Muscle layer of duodenum (tissue), 2 donors: ENCODE results near the gene OSBPL1A.
A peak's percentile ranks its signal among the peaks of the same experiment; 100 is the strongest.

Experiments used
- H3K27ac ChIP-seq: one replicate; pipeline ENCODE4 v1.7.0; 2013; ENCODE audit warnings: mild to moderate bottlenecking, low read length
- H3K27me3 ChIP-seq: one replicate; pipeline ENCODE4 v1.7.0; 2013; ENCODE audit warnings: low read depth, mild to moderate bottlenecking, control low read depth, low read length
- H3K36me3 ChIP-seq, 2 donors: one replicate each; pipeline ENCODE4 v1.7.0; 2013; ENCODE audit warnings: low read length in 2 of 2, control low read depth in 1 of 2, mild to moderate bottlenecking in 1 of 2; ENCODE audit not compliant: insufficient read depth in 2 of 2, control insufficient read depth in 1 of 2
- H3K4me1 ChIP-seq, 2 donors: one replicate each; pipeline ENCODE4 v1.7.0; 2013; ENCODE audit warnings: low read length in 2 of 2, mild to moderate bottlenecking in 2 of 2, control low read depth in 1 of 2, moderate library complexity in 1 of 2; ENCODE audit not compliant: insufficient read depth in 2 of 2, control insufficient read depth in 1 of 2
- H3K4me3 ChIP-seq, 2 donors: one replicate each; pipeline ENCODE4 v1.7.0; 2013; ENCODE audit warnings: low read length in 2 of 2, low read depth in 1 of 2, mild to moderate bottlenecking in 1 of 2
- H3K9me3 ChIP-seq, 2 donors: one replicate each; pipeline ENCODE4 v1.7.0; 2013; ENCODE audit warnings: low read length in 2 of 2, control low read depth in 1 of 2, mild to moderate bottlenecking in 1 of 2; ENCODE audit not compliant: control insufficient read depth in 1 of 2
- donor health status: healthy.

Gene OSBPL1A

DNA sequence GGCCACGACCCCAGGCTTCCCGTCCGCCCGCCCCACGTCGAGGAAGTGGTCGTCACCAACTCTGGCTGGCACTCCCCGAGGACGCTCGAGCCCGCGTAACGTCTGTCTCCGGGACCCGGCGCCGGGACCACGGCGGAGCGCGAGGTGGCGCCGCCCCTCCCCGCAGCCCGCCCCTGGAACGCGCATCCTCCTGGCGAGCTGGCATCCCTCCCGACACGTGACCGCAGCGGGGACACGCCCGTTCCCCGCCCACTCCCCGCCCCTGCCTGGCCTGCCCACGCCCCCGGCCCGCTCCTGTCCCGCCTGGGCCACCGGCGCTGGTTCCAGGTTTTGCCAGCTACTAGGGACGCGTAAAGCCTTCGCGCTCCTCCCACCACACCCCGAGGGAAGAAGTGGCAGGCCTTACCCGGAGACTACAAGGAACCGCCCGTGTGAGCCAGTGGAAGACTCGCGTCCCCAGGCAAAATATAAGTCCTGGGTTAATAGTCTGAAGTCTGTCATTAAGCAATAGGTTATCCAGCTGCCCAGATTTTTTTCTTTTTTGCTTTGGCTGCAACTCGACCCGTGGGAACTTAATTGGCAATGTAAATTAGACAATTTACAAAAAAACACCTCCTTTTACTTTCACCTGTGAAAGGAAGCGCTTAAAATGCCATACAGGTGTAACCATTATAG, at the start of gene OSBPL1A:
TSS of gene OSBPL1A (minus strand) at position 131 of the 675 bp plus-strand sequence. CDS start 20,291 bp downstream, outside the sequence.
- peaks cover 0 to 11% of the 10 kb centered on the region in 2 donors for H3K4me1 ChIP-seq
- no peaks in the 10 kb centered on the region for H3K36me3 ChIP-seq
- H3K4me3 ChIP-seq, result peak within 1 kb of the TSS; percentile 75 to 83
- H3K27ac ChIP-seq, result peak within 1 kb of the TSS; percentile 39
- H3K9me3 ChIP-seq, result no peaks in the 10 kb centered on the region
- H3K27me3 ChIP-seq, result no peaks in the 10 kb centered on the region

GRCh38 chr18:24446953-24447538, 49.4 kb upstream of the OSBPL1A start:
- Histone ChIP-seq H3K27me3 (no peaks in the 10 kb centered on the region), H3K4me1 (no peaks in the 10 kb centered on the region), H3K27ac (no peak overlapping the region), H3K4me3 (no peak overlapping the region), H3K36me3 (peaks cover 59% of the 10 kb centered on the region in 2 donors), H3K9me3 (no peaks in the 10 kb centered on the region)

DNA sequence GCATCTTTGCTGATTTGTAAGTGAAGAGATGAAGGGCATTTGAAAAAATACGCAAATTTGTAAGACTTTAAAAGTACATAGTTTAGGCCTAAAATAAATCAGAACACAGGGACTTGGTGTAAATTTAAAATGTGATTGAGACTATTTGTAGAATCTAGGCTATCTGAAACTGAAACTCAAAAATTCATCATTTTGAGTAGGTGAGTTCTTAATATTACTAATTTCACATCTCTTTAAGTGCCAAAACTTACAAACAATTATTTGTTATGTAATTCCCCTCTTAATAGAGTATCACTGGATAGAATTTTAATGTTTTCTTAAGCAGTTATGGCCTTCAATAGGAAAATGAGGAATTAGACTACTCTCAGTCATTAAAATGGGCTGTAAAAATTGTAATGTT, 48.8 kb upstream of the OSBPL1A start:
- Histone ChIP-seq H3K27ac (no peak overlapping the region), H3K36me3 (peaks cover 58 to 60% of the 10 kb centered on the region in 2 donors), H3K27me3 (no peaks in the 10 kb centered on the region), H3K4me3 (no peak overlapping the region), H3K4me1 (no peaks in the 10 kb centered on the region), H3K9me3 (no peaks in the 10 kb centered on the region)

DNA sequence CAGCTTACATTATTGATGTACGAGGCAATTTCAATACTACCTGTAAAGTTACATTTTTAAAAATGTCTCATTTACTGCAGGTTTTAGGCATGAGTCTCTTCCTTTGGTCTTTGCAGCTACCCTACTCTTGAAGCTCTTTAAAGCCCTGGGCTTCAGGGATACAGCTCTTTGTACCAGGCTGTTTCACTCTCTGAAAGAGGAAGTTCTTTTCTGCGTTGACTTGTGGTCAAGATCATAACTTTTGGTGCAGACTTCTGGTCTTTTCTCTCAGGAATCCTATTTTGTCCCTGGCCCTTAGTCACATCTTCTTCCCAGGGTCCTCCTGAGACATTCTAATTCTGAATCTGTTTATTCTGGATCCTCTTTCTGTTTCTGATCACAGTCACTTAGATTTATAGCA, 46.2 kb upstream of the OSBPL1A start:
- Histone ChIP-seq H3K4me3 (no peak overlapping the region), H3K36me3 (peaks cover 43 to 51% of the 10 kb centered on the region in 2 donors), H3K27ac (no peak overlapping the region)

DNA sequence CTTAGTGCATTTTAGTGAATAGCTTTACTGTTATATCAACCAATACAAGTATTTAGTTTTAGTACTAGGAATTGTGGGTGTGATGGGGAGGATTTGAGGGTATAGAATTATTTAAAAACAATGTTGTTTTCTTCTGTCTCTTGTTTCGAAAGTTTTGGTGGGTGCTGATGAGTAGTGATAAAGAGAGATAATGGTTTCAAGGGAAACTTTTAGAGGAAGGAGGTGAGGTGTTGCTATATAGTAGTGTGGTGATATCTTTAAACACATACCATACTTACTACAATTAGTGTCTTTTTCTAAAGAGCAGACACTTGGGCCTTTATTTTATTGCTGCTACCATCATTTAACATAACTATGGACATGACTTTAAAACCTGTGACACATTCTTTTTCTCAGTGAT, 39.3 kb upstream of the OSBPL1A start:
- Histone ChIP-seq H3K9me3 (no peaks in the 10 kb centered on the region), H3K27me3 (no peaks in the 10 kb centered on the region), H3K4me1 (no peaks in the 10 kb centered on the region), H3K4me3 (no peak overlapping the region), H3K27ac (no peak overlapping the region), H3K36me3 (peaks cover 18 to 32% of the 10 kb centered on the region in 2 donors)

More for the DNA sequence above, 46.2 kb upstream of the OSBPL1A start:
- no peaks in the 10 kb centered on the region for H3K9me3 ChIP-seq
- H3K4me1 ChIP-seq, result no peaks in the 10 kb centered on the region
- H3K27me3 ChIP-seq, result no peaks in the 10 kb centered on the region

- H3K4me1 ChIP-seq, result peaks cover 7 to 10% of the 10 kb centered on the region in 2 donors
- no peak overlapping the region for H3K27ac ChIP-seq
- no peaks in the 10 kb centered on the region for H3K9me3 ChIP-seq
- H3K36me3 ChIP-seq, result peaks cover 2 to 4% of the 10 kb centered on the region in 2 donors
- no peak overlapping the region for H3K4me3 ChIP-seq
- no peaks in the 10 kb centered on the region for H3K27me3 ChIP-seq
Observed at GRCh38 chr18:24432618-24433017, 35.0 kb upstream of the OSBPL1A start.

GRCh38 chr18:24429188-24429587, 31.6 kb upstream of the OSBPL1A start:
- Histone ChIP-seq H3K4me1 (peaks cover 7 to 14% of the 10 kb centered on the region in 2 donors), H3K9me3 (no peaks in the 10 kb centered on the region), H3K36me3 (peaks cover 2 to 4% of the 10 kb centered on the region in 2 donors), H3K4me3 (no peak overlapping the region), H3K27ac (no peak overlapping the region), H3K27me3 (no peaks in the 10 kb centered on the region)

DNA sequence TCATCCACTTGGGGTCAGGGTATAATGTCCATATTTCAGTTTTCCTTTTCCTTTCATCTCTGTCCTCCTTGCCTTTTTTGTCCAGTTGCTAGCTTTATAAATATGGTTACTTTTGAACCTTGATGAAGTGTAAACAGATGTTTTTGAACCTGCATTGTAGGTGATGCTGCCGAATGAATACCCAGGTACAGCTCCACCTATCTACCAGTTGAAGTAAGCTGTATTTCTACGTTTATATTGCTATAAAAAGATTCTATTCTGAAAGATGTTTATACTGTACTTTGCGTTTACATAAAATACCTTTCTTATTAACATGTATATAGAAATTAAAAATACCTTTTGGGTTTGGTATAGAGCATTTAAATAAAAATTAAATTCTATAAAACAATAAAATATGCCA, 31.1 kb upstream of the OSBPL1A start:
- no peak overlapping the region for H3K4me3 ChIP-seq
- H3K9me3 ChIP-seq, result no peaks in the 10 kb centered on the region
- H3K36me3 ChIP-seq, result peaks cover 2 to 4% of the 10 kb centered on the region in 2 donors
- no peaks in the 10 kb centered on the region for H3K27me3 ChIP-seq
- H3K27ac ChIP-seq, result no peak overlapping the region
- peaks cover 7 to 14% of the 10 kb centered on the region in 2 donors for H3K4me1 ChIP-seq

DNA sequence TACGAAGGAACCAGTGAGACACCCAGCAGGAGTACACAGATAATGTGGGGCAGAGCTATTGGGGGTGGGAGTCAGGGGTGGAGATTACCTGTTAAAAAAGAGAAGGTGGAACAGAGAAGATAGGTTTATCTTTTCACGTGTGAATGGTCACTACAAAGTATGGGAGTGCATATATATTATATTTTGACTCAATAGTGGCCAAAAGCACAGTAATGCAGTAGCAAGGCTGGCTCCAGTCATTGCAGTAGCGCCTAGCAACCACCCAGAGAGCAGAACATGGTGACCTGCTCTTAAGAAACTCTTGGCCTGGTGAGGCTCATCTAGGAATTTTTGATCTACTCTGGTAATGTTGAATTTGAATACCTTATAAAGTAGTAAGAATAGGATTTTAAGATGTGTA, 29.9 kb upstream of the OSBPL1A start:
- peaks cover 7 to 14% of the 10 kb centered on the region in 2 donors for H3K4me1 ChIP-seq

GRCh38 chr18:24426398-24427294, 29.0 kb upstream of the OSBPL1A start, which contains the start of gene IMPACT:
Gene IMPACT, plus strand, starts transcription at chr18:24426670. Its CDS starts 87 bp downstream, at chr18:24426757.
- Histone ChIP-seq H3K36me3 (no peaks in the 10 kb centered on the region), H3K27ac (peak within 1 kb of the TSS; percentile 73), H3K4me1 (peaks cover 7 to 14% of the 10 kb centered on the region in 2 donors), H3K4me3 (peak within 1 kb of the TSS; percentile 81 to 83), H3K27me3 (no peaks in the 10 kb centered on the region), H3K9me3 (no peaks in the 10 kb centered on the region)

More for the DNA sequence above, 29.9 kb upstream of the OSBPL1A start:
- Histone ChIP-seq H3K36me3 (peaks cover 2 to 3% of the 10 kb centered on the region in 2 donors), H3K9me3 (no peaks in the 10 kb centered on the region), H3K27ac (no peak overlapping the region), H3K27me3 (no peaks in the 10 kb centered on the region), H3K4me3 (peak overlapping the region; percentile 81 to 83)

DNA sequence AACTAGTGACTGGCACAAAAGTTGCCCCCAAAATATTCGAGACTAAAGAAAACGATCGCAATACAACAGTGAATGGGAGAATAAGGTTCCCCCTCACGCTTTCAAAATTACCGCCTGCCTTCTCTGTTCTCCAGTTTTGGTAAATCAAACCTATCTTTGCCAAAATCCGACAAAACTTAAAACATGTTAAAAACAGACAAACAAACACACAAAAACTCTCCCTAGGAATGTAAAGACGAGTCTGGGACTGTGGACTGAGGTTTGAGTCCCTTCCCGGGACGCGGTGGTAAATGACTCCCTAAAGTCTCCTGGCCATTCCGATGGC, 28.4 kb upstream of the OSBPL1A start:
- Histone ChIP-seq H3K4me1 (peaks cover 7 to 14% of the 10 kb centered on the region in 2 donors), H3K27me3 (no peaks in the 10 kb centered on the region), H3K36me3 (no peaks in the 10 kb centered on the region), H3K27ac (no peak overlapping the region), H3K4me3 (peak overlapping the region; percentile 81 to 83), H3K9me3 (no peaks in the 10 kb centered on the region)
